ENCODE measurements around the gene NUP88.
"Not testable (repeated sequence)": the region's sequence is repeated elsewhere in the genome, so short reads cannot be mapped to it uniquely, and the experiment has no call there.

The NUP88 gene

DNA sequence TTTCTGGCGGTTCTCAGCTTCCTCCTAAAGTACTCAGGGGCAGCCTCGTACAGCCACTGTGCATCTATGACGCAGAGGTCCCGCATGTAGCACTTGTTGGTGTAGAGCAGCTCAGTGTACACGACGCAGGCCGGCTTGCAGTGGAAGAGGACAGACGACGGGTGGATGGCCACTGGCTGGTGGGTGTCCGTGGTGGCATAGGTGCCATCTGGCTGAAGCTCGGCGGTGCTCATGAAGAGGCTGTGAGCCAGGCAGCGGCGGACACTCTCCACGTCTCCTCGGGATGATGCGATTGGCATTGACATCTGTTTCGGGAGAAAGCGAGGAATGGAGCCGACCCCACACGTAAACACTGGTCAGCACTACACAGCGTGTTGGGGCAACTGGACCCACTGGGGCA lies 24.7 kb upstream of the NUP88 start:
- TF ChIP-seq, protein P1, sequence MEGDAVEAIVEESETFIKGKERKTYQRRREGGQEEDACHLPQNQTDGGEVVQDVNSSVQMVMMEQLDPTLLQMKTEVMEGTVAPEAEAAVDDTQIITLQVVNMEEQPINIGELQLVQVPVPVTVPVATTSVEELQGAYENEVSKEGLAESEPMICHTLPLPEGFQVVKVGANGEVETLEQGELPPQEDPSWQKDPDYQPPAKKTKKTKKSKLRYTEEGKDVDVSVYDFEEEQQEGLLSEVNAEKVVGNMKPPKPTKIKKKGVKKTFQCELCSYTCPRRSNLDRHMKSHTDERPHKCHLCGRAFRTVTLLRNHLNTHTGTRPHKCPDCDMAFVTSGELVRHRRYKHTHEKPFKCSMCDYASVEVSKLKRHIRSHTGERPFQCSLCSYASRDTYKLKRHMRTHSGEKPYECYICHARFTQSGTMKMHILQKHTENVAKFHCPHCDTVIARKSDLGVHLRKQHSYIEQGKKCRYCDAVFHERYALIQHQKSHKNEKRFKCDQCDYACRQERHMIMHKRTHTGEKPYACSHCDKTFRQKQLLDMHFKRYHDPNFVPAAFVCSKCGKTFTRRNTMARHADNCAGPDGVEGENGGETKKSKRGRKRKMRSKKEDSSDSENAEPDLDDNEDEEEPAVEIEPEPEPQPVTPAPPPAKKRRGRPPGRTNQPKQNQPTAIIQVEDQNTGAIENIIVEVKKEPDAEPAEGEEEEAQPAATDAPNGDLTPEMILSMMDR (IDR thresholded peaks at IDR 0.05; ENCODE audit: low read length, missing control alignments) = no peak
- H3K4me3 ChIP-seq (replicated peaks; ENCODE audit: low read depth, low read length) = no peak overlapping the region
- no peak for DNase-seq (ENCODE audit: low read depth)

DNA sequence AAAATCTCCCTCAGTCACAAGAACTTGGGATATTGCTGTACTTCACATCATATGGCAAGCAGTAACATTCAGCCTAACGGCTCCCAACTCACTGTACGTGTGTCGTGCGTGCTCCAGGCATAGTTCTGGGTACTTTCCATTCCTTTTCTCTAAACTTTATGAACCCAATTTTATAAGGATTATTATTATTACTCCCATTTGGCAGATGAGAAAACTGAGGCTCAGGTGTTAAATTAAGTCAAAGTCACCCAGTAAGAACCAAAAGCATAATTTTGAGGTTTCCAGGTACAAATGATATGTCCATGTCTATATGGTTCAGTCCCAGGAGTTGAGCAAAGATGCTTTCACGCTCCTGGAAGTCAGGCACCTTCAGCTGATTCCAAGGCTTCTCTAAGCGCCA lies 24.3 kb upstream of the NUP88 start:
- TF ChIP-seq, protein P1 (IDR thresholded peaks at IDR 0.05; ENCODE audit: low read length, missing control alignments) = no peak
- no peak for DNase-seq (ENCODE audit: low read depth)
- H3K4me3 ChIP-seq (replicated peaks; ENCODE audit: low read depth, low read length) = no peak overlapping the region

DNA sequence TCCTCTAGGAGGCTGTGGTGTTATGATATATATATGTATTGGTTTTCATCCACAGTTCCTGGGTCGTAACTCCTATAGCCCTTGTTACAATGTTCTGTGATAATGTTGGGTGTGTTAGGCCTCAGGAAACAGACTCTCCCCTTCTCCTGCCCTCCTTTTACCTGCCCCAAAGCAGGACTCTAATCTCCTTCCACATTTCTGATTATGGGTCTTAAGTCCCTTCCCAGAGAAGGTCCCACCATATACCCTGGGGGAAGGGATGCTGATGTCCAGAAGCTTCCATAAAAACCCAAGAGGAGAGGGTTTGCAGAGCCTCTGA lies 19.9 kb upstream of the NUP88 start:
- TF ChIP-seq, protein P1 (IDR thresholded peaks at IDR 0.05; ENCODE audit: low read length, missing control alignments) = no peak
- DNase-seq (ENCODE audit: low read depth) = no peak
- H3K4me3 ChIP-seq (replicated peaks; ENCODE audit: low read depth, low read length) = peak overlapping the region; percentile 90

DNA sequence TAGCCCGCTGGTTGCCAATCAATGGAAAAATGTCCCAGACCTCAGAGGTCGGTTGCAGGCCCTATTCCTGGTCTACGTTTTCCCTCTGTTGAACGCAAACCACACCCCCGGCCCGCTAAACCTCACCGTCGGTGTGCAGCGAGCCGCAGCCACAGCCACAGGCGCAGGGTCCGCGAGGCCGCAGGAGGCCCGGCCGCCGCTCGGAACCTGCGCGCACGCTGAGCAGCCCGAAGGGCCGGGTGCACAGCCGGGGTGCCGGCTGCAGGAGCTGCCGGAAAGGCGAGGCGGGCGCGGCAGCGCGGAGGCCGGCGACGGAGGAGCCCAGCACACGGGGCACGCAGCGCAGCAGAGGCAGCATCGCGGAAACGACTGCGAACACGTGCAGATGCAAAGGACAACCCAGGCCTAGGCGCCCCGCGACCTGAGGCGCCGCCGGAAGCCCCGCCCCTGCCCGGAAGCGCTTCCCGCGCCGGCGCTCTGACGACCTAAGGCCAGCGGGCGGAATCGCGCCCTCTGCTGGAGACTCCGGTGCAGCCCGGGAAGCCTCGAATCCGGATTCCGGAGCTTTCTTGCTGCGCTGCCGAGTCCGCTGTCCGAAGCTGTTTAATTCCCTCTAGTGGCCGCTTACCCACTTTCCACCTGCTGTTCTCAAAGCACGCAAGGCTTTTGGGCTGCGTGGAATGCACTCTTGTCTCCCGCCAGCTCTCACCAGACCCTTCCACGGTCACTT lies 19.4 kb upstream of the NUP88 start, which contains the start of gene C1QBP:
TSS of gene C1QBP (minus strand) at position 440 of the 730 bp plus-strand sequence. CDS start at position 358, 82 bp downstream.
- peak within 1 kb of the TSS; percentile 90 for H3K4me3 ChIP-seq (replicated peaks; ENCODE audit: low read depth, low read length)
- TF ChIP-seq, protein P1 (IDR thresholded peaks at IDR 0.05; ENCODE audit: low read length, missing control alignments) = peak; percentile 79
- peak; percentile 94 for DNase-seq (ENCODE audit: low read depth)

DNA sequence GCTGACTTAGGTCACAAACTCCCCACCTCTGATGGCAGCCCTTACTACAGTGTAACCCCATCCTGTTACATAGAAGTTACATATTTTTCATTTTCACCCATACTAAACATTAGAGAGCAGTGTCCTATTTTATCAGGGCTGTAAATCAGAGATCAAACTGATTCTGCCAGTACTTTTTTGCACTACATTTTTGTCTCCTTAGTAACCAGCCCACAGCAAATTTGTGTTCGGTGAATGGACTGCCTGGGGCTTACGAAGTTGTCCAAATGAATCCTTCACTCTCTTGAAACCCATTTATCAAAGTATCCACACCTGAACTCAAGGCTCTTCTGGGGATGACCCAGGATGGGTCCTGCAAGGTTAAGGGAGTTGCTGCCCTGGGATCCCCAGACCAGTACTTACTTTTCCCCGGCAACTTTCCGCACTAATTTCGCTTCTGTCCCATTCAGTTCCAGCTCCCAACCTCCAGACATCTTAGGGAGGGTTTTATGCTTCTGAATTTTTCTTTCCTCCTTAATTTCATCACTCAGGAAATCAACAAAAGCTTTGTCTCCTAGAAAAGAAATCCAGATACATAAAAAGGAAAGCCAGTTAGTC lies 18.4 kb upstream of the NUP88 start:
- DNase-seq (ENCODE audit: low read depth) = no peak
- H3K4me3 ChIP-seq (replicated peaks; ENCODE audit: low read depth, low read length) = peak overlapping the region; percentile 90
- TF ChIP-seq, protein P1 (IDR thresholded peaks at IDR 0.05; ENCODE audit: low read length, missing control alignments) = no peak

DNA sequence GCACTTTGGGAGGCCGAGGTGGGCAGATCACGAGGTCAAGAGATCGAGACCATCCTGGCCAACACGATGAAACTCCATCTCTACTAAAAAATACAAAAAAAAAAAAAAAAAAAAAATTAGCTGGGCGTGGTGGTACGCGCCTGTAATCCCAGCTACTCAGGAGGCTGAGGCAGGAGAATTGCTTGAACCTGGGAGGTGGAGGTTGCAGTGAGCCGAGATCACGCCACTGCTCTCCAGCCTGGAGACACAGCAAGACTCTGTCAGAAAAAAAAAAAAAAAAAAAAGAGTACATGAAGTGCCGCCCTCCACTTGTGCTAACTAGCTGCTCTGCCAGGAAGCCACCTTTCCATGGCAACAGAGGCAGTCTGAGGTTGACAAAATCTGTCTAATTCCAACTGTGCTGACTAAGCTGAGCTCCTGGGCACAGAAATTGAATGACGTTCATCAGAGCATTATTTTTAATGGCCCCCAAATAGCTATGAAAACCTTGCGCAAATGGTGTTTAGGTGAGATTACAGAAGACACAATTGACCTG lies 16.4 kb upstream of the NUP88 start:
- not testable (repeated sequence) for DNase-seq (ENCODE audit: low read depth); H3K4me3 ChIP-seq (replicated peaks; ENCODE audit: low read depth, low read length)

DNA sequence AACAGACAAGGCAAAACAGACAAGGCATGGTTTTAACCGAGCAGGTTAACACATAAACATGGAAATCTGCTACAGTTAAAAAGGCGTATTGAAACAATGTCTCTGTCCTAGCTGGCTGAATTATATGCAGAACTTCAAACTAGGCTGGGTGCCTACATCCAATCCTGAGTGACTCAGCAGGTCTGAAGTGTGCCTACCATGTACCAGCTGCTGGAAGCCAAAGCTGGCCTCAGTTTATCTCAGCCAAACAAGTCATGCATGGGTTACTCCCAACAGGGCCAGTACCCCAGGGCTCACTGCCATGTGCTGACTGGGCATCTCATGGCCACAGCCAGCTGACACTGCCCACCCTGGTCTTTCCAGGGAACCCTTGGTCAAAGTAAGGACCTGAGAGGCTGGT lies 15.5 kb upstream of the NUP88 start:
- no peak overlapping the region for H3K4me3 ChIP-seq (replicated peaks; ENCODE audit: low read depth, low read length)
- TF ChIP-seq, protein P1 (IDR thresholded peaks at IDR 0.05; ENCODE audit: low read length, missing control alignments) = no peak
- DNase-seq (ENCODE audit: low read depth) = no peak
